ENCODE measurements around the gene RIPPLY1.

- TF ChIP-seq, protein P1, sequence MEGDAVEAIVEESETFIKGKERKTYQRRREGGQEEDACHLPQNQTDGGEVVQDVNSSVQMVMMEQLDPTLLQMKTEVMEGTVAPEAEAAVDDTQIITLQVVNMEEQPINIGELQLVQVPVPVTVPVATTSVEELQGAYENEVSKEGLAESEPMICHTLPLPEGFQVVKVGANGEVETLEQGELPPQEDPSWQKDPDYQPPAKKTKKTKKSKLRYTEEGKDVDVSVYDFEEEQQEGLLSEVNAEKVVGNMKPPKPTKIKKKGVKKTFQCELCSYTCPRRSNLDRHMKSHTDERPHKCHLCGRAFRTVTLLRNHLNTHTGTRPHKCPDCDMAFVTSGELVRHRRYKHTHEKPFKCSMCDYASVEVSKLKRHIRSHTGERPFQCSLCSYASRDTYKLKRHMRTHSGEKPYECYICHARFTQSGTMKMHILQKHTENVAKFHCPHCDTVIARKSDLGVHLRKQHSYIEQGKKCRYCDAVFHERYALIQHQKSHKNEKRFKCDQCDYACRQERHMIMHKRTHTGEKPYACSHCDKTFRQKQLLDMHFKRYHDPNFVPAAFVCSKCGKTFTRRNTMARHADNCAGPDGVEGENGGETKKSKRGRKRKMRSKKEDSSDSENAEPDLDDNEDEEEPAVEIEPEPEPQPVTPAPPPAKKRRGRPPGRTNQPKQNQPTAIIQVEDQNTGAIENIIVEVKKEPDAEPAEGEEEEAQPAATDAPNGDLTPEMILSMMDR (conservative IDR thresholded peaks at IDR 0.05 in 1 of 2, IDR thresholded peaks at IDR 0.05 in 1 of 2; ENCODE audit: low read depth in 1 of 2, low read length in 2 of 2): no peak
- no peak for TF ChIP-seq EZH2 (IDR thresholded peaks at IDR 0.05; ENCODE audit: low read length, missing control alignments)
These were observed 1.3 kb downstream of the RIPPLY1 start for GRCh38 chrX:106901781-106902219.

Data from fibroblast of lung (primary cell).